ENCODE measurements around the gene SORCS2.
A peak's percentile ranks its signal among the peaks of the same experiment; 100 is the strongest.

The SORCS2 gene

DNA sequence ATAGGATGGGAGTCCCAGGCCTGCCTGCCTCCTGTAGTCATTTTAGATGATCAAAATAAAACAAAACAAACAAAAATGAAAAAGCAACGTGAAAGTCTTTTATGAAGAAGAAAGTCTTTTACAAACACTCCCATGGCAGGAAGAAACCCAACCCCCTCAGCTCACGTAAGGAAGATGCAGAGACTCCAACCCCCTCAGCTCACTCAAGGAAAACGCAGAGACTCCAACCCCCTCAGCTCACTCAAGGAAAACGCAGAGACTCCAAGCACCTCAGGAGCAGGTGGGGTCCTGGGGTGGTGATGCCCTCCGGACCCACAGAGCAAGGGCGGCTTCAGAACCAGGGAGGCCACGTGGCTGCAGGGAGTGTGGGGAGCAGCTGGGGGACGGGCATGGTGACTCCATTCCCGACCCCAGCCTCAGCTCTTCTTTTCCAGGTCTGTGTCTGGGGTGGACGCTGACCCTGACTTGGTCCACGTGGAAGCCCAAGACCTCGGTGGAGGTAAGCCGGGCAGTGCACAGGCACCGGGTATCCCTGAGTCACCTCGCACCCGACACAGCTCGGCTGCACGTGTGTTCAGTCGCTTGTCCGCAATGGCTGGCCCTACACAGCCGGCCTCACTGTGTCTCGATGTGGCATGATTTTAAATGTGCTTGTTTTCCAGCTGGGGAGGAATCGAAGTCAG lies 468.9 kb downstream of the SORCS2 start:
- no peak for ATAC-seq
- Mint-ChIP-seq H3K27me3 (no peaks in the 10 kb centered on the region), H3K4me3 (no peak overlapping the region), H3K4me1 (no peaks in the 10 kb centered on the region), H3K27ac (no peak overlapping the region), H3K9me3 (no peaks in the 10 kb centered on the region)
- no peak for DNase-seq

DNA sequence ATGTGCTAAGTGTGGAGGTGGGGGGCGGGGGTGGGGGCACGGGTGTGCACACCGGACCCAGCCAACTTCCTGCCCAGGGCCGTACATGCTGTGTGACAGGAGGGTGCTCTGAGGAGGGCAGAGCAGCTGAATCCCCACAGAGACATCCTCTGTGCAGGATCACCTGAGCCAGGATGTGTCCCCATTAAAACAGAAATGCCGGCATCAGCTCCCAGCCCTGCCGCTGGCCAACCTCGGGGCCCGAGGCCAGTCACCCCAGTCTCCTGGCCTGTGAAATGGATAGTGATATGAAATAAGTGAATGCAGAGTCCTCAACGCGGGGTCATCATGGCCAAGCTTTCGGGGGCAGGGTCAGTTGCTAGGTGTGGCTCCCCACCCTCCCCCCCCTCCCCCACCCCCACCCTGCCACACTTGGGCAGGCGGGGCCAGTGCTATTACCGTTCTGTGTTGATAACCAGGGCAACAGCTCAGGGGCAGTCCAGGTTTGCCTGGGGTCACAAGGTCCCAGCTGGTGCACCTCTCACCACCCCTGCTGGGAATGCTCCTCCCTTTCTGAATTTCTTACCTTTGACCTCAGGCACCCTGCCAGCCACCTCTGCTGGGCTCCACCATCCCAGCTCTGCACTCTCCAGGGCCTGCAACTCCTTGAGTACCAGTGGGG lies 469.6 kb downstream of the SORCS2 start:
- no peaks in the 10 kb centered on the region for H3K9me3 Mint-ChIP-seq
- H3K4me3 Mint-ChIP-seq: no peak overlapping the region
- no peaks in the 10 kb centered on the region for H3K27me3 Mint-ChIP-seq
- no peak for DNase-seq
- no peaks in the 10 kb centered on the region for H3K4me1 Mint-ChIP-seq
- ATAC-seq: no peak
- H3K27ac Mint-ChIP-seq: no peak overlapping the region

DNA sequence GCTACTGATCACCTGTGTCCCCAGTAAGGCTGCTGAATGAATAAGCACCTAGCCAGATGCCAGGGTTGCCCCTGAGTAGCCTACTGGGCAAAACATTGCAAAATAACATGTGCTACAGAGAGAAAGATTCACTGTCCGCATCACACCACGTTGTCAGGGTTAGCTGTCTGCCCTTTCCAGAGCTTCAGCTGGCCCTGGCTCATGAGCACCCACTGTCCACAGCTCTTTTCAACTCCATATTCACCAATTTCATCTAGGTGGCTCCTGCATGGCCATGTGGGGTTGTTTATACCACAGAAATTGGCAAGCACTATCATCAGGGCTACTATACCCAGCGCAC lies 470.1 kb downstream of the SORCS2 start:
- no peaks in the 10 kb centered on the region for H3K9me3 Mint-ChIP-seq
- H3K27me3 Mint-ChIP-seq: no peaks in the 10 kb centered on the region
- DNase-seq (no peak), ATAC-seq (no peak)
- H3K4me1 Mint-ChIP-seq: no peaks in the 10 kb centered on the region
- H3K27ac Mint-ChIP-seq: no peak overlapping the region
- no peak overlapping the region for H3K4me3 Mint-ChIP-seq

DNA sequence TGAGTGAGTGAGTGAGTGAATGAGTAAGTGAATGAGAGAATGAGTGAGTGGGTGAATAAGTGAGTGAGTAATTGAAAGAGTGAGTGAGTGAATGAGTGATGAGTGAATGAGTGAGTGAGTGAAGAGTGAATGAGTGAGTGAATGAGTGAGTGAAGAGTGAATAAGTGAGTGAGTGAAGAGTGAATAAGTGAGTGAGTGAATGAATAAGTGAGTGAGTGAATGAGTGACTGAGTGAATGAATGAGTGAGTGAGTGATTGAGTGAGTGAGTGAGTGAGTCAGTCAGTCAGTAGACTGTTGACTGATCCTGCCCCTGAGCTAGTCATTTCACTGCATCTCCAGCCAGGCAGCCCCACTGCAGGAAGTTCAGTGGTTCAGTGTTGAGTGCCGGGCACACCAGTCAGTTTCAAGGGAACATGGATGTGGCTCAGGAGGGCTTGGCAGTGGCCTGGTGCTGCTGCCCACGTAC lies 470.8 kb downstream of the SORCS2 start:
- Mint-ChIP-seq H3K4me1 (no peaks in the 10 kb centered on the region), H3K9me3 (no peaks in the 10 kb centered on the region), H3K4me3 (no peak overlapping the region), H3K27ac (peak overlapping the region in 1 of 2 donors; percentile 57), H3K27me3 (no peaks in the 10 kb centered on the region)
- DNase-seq (no peak), ATAC-seq (peak; percentile 47)

DNA sequence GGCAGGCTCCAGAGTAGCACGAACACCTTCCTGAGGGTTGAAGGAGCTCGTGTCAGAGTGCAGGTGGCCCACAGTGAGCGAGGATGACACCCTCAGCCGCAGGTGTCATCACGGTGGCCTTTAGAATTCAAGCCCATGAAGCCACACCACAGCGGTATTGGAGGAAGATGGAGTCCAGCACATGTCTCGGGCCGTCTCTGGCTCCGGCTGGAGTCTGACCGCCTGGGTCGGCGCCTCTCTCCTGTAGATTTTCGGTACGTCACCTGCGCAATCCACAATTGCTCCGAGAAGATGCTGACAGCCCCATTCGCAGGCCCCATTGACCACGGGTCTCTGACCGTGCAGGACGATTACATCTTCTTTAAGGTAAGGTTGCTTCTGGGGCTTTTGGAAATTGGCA lies 471.8 kb downstream of the SORCS2 start:
- Mint-ChIP-seq H3K4me3 (no peak overlapping the region), H3K9me3 (no peaks in the 10 kb centered on the region)
- ATAC-seq: no peak

DNA sequence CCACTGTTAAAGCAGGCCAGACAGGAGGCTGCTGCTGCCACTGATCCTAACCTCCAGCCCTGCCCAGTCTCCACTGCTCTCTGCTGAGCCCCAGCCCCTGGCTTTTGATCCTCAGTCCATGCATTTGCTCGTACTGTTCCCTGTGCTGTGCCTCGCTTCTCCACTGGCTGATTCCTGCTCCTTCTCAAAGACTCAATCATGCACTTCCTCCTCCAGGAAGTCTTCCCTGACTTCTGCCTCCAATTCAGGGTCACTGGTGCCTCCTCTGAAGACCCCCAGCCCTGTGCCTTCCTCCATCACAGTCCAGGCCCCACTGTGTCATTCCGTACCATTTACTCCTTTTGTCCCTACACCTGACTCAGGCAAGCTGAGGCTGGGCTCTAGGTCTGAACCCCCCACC lies 473.0 kb downstream of the SORCS2 start:
- H3K4me1 Mint-ChIP-seq: no peaks in the 10 kb centered on the region
- no peaks in the 10 kb centered on the region for H3K27me3 Mint-ChIP-seq
- ATAC-seq: no peak
- H3K9me3 Mint-ChIP-seq: no peaks in the 10 kb centered on the region
- H3K27ac Mint-ChIP-seq: peak overlapping the region in 1 of 2 donors; percentile 54
- H3K4me3 Mint-ChIP-seq: no peak overlapping the region
- no peak for DNase-seq

More for the DNA sequence above, 471.8 kb downstream of the SORCS2 start:
- no peak for DNase-seq
- Mint-ChIP-seq H3K27ac (no peak overlapping the region), H3K27me3 (no peaks in the 10 kb centered on the region), H3K4me1 (no peaks in the 10 kb centered on the region)

DNA sequence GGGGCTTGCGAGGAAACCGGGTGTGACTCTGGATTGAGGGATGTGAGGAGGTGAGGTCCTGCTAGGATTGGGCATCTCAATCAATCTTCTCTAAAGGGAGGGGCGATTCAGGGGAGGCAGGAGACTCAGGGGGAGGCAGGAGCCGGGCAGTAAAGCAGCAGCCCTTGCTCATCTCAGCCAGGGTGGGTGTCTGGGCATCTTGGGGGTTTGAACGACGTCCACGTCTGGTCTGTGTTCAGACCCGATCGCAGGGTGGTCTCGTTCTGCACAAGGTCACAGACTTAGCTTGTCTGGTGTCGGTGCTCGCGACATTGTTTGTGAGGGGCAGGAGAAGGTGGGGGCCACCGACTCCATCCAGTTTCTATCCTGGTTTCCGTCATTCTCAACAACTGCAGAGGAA lies 473.7 kb downstream of the SORCS2 start:
- Mint-ChIP-seq H3K9me3 (no peaks in the 10 kb centered on the region), H3K4me1 (no peaks in the 10 kb centered on the region), H3K27ac (no peak overlapping the region), H3K4me3 (no peak overlapping the region), H3K27me3 (no peaks in the 10 kb centered on the region)
- DNase-seq (no peak), ATAC-seq (no peak)

DNA sequence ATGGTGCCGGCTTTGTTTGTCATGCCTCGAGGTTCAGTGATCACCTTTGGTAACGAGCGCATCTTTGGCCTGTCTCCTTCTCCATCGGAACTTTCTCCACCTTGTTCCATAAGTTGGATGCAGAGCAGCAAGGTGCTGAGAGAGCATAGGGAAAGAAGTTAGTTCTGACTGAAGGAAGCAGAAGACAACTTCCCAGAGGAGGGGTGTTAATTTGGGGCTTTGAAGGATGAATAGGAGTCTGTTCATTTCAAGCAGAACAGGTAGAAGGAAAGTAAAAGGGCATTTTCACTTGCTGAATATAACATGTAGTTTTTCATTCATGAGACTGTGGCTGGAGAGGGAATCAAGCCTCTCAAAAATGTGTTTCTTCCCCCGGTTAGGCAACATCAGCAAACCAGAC lies 474.4 kb downstream of the SORCS2 start:
- no peak for ATAC-seq
- Mint-ChIP-seq H3K4me3 (no peak overlapping the region), H3K9me3 (no peaks in the 10 kb centered on the region), H3K4me1 (no peaks in the 10 kb centered on the region), H3K27me3 (no peaks in the 10 kb centered on the region), H3K27ac (no peak overlapping the region)
- DNase-seq: no peak

DNA sequence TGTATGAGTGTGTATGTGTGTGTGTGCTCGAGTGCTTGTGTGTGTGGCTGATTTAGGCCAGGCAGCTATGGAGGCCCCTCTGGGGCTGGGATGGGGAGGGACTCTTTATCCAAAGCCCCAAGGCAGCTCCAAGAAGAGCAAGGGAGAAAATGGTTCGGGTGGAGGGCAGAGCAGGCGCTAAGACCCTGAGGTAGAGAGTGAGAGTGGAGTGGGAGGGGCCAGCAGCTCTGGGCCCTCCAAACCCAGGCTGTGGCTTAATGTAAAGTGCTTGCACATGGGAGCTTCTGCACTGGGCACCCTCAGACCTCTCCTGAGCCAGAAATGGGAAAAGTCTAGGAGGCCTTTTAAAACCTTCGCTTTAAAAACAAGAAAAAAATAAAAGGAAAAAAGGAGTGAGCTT lies 475.9 kb downstream of the SORCS2 start:
- H3K27ac Mint-ChIP-seq: peak overlapping the region in 1 of 2 donors; percentile 8
- ATAC-seq (no peak), DNase-seq (no peak)
- no peaks in the 10 kb centered on the region for H3K4me1 Mint-ChIP-seq
- H3K4me3 Mint-ChIP-seq: no peak overlapping the region
- no peaks in the 10 kb centered on the region for H3K9me3 Mint-ChIP-seq
- H3K27me3 Mint-ChIP-seq: no peaks in the 10 kb centered on the region

DNA sequence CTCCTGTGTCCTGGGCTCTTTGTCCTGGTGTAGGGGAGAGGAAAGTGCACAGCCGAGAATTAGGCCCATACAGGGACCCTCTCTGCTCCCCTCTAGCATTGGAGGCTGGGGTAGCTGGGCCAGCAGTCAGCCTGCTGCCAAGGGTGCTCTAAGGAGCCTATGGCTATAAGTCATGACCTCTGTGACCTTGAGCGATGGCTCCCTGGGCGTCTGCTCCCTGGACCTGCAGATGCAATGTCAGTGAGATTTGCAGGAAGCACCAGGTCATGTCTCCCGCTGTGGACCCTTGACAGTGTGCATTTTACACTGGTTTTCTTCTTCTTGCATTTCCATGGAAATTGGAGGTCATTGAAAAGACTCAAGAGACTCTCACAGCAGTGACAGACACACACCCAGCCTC lies 476.5 kb downstream of the SORCS2 start:
- no peaks in the 10 kb centered on the region for H3K9me3 Mint-ChIP-seq
- DNase-seq: no peak
- no peak overlapping the region for H3K27ac Mint-ChIP-seq
- no peaks in the 10 kb centered on the region for H3K4me1 Mint-ChIP-seq
- no peak overlapping the region for H3K4me3 Mint-ChIP-seq
- H3K27me3 Mint-ChIP-seq: no peaks in the 10 kb centered on the region
- no peak for ATAC-seq

DNA sequence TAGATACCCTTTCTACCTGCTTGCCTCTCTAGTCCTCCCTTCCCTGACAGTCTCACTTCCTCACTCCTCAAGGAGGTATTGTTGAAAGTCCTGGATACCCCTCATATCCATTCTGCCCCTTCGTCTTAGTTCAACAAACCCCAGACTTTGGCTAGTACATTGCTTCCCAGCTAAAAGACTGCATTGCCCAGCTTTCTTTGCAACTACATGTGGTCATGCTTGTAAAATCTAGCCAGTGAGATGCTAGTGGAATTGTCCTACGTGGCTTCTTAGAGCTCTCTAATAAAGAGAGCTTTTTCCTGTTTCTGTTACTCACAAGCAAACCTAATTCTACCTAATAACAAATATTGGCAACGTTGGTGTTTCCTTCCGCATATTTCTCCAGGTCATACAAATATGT lies 480.3 kb downstream of the SORCS2 start:
- DNase-seq: no peak
- ATAC-seq: no peak
- no peaks in the 10 kb centered on the region for H3K9me3 Mint-ChIP-seq
- H3K4me1 Mint-ChIP-seq: no peaks in the 10 kb centered on the region
- H3K27ac Mint-ChIP-seq: no peak overlapping the region
- H3K27me3 Mint-ChIP-seq: peaks cover 5% of the 10 kb centered on the region
- H3K4me3 Mint-ChIP-seq: no peak overlapping the region

DNA sequence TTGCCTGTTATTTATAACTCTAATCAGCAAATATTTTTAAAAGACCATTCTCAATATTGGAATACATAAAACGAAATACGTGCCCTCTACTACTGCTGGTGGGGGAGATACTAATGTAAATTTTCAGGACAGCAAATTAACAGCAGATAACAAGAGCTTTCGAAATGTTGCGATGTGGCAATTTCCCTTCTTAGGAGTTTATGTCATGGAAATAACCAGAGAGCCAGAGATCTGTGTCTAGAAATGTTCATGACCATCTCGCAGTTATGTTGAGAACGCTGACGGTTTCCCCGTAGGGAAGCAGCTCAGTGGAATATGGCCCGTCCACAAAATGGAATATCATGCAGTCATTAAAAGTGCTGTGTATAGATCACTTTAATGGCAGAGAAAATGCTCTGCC lies 480.8 kb downstream of the SORCS2 start:
- H3K4me1 Mint-ChIP-seq: no peaks in the 10 kb centered on the region
- no peak overlapping the region for H3K4me3 Mint-ChIP-seq
- ATAC-seq (no peak), DNase-seq (no peak)
- no peak overlapping the region for H3K27ac Mint-ChIP-seq
- H3K9me3 Mint-ChIP-seq: no peaks in the 10 kb centered on the region
- peaks cover 5% of the 10 kb centered on the region for H3K27me3 Mint-ChIP-seq

DNA sequence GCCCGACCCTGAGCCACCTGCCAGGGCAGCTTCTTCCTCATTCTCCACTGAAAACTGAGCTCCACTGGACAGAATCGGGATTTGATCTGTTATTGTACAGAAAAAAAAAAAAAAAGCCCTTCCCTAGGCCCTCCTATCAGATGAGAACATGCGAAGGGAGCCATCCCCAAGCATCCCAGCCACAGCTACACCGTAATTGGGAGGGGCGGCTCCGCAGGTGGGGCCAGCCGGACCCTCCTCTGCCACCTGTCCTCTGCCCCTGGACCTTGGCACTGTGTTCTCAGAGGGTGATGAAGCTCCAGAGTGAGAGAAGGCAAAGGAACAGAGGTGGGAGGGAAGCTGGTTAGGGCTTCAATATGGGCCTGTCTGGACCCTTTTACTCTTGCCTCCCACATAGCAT lies 482.4 kb downstream of the SORCS2 start:
- H3K27me3 Mint-ChIP-seq: peaks cover 5% of the 10 kb centered on the region
- H3K27ac Mint-ChIP-seq: no peak overlapping the region
- no peaks in the 10 kb centered on the region for H3K4me1 Mint-ChIP-seq
- DNase-seq: no peak
- H3K9me3 Mint-ChIP-seq: no peaks in the 10 kb centered on the region
- no peak for ATAC-seq
- H3K4me3 Mint-ChIP-seq: no peak overlapping the region

DNA sequence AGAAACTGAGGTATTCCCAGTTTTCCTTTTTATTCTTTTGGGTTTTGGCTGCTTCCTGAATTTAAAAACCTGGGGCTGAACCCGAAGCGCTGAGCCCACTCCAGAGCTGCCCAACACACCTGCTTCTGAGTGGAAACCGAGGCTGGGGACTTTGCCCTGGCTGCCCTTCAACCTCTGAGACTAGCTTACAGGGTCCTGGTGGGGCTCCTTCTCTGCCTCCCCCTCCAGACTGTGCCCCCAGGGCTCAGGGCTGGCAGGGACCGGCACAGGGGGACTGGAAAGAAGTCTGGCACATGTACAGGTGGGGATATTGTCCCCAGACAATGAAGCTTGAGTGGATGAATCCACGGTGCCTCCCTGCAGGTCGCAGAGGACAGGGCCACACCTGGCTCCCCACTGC lies 482.8 kb downstream of the SORCS2 start:
- no peak overlapping the region for H3K27ac Mint-ChIP-seq
- ATAC-seq (peak; percentile 10), DNase-seq (no peak)
- H3K9me3 Mint-ChIP-seq: no peaks in the 10 kb centered on the region
- H3K27me3 Mint-ChIP-seq: peaks cover 5% of the 10 kb centered on the region
- H3K4me1 Mint-ChIP-seq: no peaks in the 10 kb centered on the region
- H3K4me3 Mint-ChIP-seq: no peak overlapping the region

DNA sequence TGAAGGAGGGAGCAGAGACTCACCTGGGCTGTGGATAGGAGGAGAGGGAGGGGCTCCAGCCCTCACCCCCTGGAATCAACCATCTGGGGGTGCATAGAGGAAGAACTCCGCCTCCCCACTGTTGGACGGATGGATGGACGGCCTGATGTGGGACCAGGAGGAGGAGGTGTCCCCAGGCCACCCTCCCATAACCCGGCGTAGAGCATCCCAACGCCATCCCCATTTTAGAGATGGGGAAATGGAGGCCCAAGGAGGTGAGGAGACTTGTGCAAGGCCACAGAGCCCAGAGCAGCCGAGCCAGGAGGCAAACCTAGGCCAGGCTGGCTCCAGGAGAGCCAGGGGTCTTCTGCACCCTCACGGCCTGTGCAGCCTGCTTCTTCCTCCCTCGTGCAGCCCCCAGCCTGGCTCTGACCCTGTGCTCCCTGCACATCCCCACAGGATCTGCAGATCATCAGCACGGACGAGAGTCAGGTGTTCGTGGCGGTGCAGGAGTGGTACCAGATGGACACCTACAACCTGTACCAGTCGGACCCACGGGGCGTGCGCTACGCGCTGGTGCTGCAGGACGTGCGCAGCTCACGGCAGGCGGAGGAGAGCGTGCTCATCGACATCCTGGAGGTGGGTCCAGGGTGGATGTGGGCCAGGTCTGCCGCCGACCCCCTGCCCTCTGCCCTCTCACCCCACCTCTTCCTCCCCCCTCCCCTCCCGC lies 483.4 kb downstream of the SORCS2 start:
- H3K4me1 Mint-ChIP-seq: no peaks in the 10 kb centered on the region
- peaks cover 5% of the 10 kb centered on the region for H3K27me3 Mint-ChIP-seq
- H3K9me3 Mint-ChIP-seq: no peaks in the 10 kb centered on the region
- no peak overlapping the region for H3K27ac Mint-ChIP-seq
- DNase-seq (no peak), ATAC-seq (peak; percentile 38)
- no peak overlapping the region for H3K4me3 Mint-ChIP-seq

DNA sequence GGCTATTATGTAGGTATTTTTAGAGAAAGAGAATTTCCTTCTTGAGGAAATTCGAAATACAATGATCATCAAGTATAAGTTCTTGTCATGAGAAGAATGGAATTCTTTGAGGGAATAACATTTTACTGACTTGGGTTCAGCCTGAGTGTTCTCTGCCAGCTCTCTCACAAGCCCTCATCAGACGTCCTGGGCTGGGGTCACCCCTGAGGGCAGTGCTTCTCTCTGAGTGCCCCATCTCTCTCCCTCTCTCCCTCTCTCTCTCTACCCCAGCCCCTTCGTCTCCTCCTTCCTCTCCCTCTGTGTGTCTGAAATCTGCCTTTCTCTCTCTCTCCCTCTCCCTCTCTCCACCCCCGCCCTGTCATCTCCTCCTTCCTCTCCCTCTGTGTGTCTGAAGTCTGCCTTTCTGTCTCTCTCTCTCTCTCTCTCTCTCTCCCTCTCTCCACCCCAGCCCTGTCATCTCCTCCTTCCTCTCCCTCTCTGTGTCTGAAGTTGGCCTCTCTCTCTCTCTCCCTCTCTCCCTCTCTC lies 484.1 kb downstream of the SORCS2 start:
- DNase-seq: no peak
- H3K27ac Mint-ChIP-seq: no peak overlapping the region
- no peak for ATAC-seq
- peaks cover 5% of the 10 kb centered on the region for H3K27me3 Mint-ChIP-seq
- peaks cover 0 to 7% of the 10 kb centered on the region in 2 donors for H3K9me3 Mint-ChIP-seq
- no peak overlapping the region for H3K4me3 Mint-ChIP-seq
- H3K4me1 Mint-ChIP-seq: no peaks in the 10 kb centered on the region

Measured in stimulated activated naive CD8-positive, alpha-beta T cell treated with anti-CD3 and anti-CD28 coated beads, Interleukin-15, amount 100 ng/mL, for 72 hours (primary cell).